GM19023 (cell line): ENCODE results near the gene ANO4.
"Not testable (repeated sequence)": the region's sequence is repeated elsewhere in the genome, so short reads cannot be mapped to it uniquely, and the experiment has no call there.

ENCODE experiments used
- ATAC-seq: cut with Tn5 transposase; IDR thresholded peaks from one replicate; pipeline ENCODE4 v1.9.1; 2021; ENCODE audit warnings: mild to moderate bottlenecking, moderate library complexity; ENCODE audit not compliant: unreplicated experiment

The ANO4 gene

DNA sequence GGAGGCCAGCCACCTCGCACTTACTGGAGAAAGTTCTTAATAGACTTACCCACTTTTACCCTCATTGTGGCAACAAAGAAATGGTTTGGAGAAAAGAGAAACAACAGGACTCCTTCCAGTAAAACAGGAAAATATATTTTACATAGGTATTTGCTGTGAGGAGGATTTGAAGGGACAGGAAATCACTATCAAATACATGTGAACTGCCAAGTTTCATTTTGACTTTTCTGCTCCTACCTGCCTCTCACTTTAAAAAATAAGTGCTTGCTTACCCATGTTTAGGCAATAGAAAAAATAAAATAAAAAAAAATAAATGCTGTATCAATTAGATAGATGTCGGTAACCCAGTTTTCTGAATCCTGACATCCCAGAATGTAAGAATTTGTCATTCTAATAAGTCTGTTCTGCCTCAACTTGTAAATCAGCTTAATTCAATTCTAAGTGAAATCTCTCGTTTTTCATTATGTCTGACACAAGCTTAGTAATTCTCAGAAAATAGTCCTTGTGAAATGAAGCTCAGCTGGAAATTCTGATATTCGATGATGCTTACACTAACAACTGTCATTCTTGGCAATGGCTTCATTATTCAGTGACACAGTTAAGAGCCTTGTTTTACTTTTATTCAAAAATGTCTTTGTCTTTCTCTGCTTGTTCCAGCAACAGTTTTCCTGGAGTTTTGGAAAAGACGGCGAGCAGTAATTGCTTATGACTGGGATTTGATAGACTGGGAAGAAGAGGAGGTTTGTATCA is 284.1 kb downstream of the ANO4 start:
- ATAC-seq = no peak

GRCh38 chr12:101082706-101083105 is 288.1 kb downstream of the ANO4 start:
- ATAC-seq = no peak

GRCh38 chr12:101086490-101087135 is 292.0 kb downstream of the ANO4 start:
- no peak for ATAC-seq

DNA sequence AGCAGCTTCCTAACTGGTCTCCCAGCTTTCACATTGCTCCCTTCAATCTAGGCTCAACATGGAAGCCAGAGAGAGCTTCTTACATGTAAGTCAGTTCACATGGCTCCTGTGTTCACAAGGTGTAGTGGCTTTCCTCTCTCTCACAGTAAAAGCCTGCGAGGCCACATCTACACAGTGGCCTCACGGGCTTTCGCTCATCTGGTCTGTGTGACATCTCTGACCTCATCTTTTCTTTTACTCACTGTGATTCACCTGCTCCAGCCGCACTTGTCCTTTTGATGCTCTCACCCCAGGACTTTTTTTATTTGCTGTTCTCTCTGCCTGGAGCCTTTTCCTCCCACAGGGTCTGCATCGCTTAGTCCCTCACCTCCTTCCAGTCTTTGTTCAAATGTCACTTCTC is 293.3 kb downstream of the ANO4 start:
- no peak for ATAC-seq

DNA sequence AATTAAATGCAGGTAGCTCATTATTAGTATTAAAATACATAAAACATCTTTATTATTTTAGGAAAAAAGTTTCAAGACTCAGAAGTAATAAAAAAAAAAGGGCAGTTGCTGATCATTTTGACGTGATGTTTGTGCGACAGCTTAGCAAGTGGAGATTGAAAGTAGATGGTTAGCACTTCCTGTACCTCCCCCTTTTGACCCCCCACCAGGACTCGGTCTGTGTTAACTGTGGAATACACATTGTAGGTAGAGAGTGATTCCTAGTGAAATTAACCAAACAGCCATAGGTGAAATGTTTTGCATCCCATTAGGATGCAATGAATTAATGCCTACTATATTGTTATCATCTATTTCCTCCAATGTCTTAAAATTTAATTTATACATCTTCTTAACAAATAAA is 294.7 kb downstream of the ANO4 start:
- ATAC-seq = no peak

GRCh38 chr12:101090222-101090621 is 295.6 kb downstream of the ANO4 start:
- ATAC-seq = not testable (repeated sequence)

DNA sequence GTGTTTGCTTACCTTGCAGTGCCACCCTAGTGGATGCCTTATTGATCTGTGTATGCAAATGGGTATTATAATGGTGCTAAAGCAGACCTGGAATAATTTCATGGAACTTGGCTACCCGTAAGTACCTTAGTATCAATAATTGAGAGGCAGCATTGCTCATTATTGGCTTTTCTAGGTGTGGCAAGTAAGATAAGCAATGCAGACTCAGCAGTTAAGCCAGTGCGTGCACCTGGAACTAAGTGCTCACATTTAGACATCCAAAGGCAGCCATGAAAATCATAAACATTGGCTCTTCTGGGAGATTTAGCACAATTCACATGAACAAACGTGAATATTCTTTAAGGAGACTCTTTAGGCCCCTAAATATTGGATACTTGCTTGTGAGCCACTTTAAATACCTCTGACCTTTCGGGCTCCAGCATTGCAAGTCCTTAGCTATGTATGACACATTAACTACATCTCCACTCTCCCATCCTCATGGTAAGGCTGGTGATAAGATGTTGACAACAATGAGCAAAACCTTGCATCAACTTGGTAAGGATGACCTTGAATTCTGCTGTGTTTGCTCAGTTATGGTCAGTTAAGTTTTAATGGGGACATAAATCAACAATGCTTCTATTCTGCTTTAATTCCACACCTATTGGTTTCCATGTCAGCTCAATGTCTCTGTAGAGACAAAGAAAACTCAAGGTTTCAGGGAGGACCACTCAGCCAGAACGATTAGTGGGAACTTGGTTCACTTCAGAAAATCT is 303.4 kb downstream of the ANO4 start:
- no peak for ATAC-seq

DNA sequence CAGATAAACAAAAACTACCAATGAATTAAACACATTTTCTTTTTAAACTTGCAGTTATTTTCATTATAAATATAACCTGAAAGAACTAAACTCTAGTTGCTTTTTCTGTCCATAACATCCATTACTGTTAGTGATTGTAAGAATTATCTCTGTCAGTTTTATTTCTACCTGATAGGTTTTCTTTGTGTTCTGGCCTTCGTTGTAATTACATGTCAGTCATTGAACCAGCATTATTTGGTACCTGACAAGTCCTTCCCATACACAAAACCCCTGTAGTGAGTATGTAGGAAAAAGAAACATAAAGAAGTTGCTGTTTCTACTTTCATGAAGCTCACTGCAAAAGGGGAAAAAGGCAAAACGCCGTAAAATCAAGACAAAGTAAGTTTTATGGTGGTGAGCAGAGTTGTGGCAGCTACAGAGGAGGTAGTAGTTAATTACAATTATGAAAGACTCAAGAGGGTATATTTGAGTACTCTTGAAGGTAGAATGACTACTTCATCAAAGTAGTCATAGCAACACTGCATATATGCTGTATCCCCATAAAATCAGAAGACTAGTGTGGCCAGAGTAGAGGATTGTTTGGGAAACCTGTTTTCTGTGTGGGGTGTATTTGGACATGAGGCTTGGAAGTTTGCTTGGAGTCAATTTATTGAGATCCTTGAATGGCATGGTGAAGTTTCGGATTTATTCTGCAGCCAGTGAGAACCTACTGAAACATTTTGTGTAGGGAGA is 312.6 kb downstream of the ANO4 start:
- ATAC-seq = no peak

- no peak for ATAC-seq
These were observed 313.6 kb downstream of the ANO4 start for GRCh38 chr12:101108130-101108529.

GRCh38 chr12:101110866-101111265 is 316.3 kb downstream of the ANO4 start:
- ATAC-seq = no peak

- ATAC-seq = no peak
These were observed 316.9 kb downstream of the ANO4 start for GRCh38 chr12:101111441-101111840.

DNA sequence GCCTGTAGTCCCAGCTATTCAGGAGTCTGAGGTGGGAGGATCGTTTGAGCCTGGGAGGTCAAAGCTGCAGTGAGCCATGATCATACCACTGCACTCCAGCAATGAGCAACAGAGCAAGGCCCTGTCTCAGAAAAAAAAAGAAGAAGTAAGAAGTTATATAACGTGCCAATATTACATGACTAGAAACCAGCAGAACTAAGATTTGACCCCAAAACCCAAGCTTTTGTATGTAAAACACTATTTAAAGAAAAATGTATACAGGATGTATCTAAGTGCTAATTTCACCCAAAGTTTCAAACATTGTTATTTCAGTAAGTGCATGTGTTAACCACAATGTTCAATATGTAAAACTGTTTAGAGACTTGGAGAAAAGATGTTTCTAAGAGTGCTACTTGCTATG is 320.8 kb downstream of the ANO4 start:
- ATAC-seq = no peak

GRCh38 chr12:101116911-101117310 is 322.3 kb downstream of the ANO4 start:
- ATAC-seq = no peak

DNA sequence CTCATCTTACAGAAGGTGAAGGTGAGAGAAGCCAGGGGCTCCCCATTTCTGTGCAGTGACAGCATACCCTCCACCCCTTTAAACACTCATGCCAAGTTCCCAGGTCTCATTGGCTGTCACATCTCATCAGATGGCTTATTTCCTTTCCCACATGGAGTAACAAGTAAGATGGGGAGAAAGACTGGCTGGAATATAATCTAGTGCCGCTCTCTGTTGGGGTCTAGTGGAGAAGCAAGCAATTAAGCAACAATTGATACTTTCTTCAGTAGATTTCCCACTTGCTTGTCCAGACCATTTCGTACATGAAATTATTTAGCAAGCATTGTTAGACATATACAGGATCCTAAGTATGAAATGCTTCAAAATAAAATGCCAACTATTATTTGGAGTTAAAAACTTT is 323.3 kb downstream of the ANO4 start:
- no peak for ATAC-seq

DNA sequence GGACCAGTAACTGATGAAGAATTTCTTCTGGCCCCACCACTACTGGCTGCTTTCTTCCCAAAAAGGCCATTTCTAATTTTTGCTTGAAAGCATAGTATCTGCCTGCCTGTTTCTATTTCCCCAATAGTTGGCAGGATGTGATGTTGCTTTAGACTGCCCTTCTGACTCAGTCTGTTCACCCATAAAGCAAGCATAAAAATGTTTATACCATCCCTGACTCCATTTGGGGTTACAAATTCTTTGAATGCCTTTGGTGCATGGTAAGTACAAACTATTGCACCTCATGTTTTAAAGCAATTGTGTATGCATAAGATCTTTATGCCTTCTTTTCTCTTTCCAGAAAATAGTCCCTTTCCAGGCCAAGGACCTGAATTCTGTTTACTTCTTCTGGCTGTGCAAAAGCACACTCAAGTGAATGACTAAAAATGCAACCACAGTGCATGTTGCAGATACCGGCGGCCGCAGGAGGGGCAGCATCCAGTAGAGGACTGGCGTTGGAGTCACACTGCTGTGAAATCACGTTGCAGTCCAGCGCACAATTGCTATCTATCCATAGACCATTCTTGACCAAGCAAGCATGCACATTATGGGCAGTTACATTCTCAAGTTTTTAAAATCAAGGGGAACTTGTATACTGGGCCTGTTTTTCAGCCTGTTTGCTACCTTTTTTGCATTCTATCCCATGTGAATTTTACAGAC is 333.1 kb downstream of the ANO4 start:
- no peak for ATAC-seq

GRCh38 chr12:101145777-101146431 is 351.3 kb downstream of the ANO4 start:
- ATAC-seq = not testable (repeated sequence)

DNA sequence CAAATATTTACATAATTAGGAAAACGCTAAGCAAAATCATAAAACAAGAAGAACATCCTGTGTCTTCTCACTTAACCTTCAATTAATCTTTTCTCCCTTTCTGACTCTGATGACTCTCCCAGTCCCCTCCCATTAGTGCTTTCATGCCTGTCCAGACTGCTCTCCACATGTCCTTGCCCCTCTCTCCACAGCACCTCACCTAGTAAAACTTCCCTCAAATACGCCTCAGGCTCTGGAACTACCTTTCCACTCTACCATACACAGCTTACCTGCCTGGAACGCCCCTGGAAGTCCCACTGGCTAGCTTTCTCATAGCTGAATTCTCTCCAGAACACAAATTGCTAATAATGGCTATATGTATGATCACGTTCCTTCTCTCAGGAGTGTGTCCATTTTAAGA is 370.7 kb downstream of the ANO4 start:
- ATAC-seq = no peak

DNA sequence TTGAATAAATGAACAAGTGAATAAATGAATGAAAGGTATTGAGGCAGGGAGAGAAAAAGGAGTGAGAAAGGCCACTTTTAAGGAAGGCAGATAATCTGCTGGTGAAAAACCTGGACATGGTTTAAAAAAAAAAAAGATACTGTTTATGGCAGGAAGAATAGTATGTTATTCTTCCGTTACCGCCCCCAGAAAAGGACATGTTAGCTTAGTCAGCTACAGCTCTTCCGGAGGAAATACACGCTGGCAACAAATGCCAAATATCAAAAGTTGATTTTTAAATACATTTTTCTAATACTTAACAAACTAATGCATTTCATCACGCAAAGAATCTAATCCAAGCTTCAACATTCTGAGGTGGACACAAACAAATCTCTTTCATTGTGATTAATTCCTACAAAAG is 372.3 kb downstream of the ANO4 start:
- no peak for ATAC-seq

GRCh38 chr12:101168001-101168400 is 373.4 kb downstream of the ANO4 start:
- no peak for ATAC-seq

GRCh38 chr12:101172316-101172715 is 377.7 kb downstream of the ANO4 start:
- ATAC-seq = no peak
